Measurements from ENCODE around the gene BCL2L15.

DNA sequence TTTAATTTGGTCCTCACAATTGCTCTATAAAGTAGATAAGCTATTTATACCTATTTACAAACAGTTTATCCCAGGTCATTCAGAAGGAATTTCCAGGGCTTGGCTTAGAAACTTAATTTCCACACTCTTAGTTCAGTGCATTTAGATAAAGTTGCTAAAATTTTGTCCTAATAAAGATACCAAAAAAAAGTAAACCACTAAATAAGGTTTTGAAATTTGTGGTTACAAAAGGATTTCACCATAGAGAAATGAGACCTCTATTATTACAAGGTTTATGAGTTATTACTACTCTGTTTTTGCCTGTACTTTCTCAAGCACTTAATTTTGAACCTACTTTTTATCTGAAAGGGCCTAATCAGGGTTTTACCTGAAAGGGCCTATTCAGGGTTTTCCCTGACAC lies 38.3 kb downstream of the BCL2L15 start:
- TF ChIP-seq CTCF (tag by site-specific recombination; IDR thresholded peaks at IDR 0.05), result no peak
- TF ChIP-seq ZNF776 (tag by site-specific recombination; IDR thresholded peaks at IDR 0.05; ENCODE audit: borderline replicate concordance), result no peak
- no peak for TF ChIP-seq ZNF561 (tag by site-specific recombination; IDR thresholded peaks at IDR 0.05; ENCODE audit: borderline replicate concordance)
